Vagina (tissue), 2 donors: ENCODE results near the gene ESR1.

ENCODE experiments used
- POLR2A ChIP-seq, 2 donors: fragments of 450-650 bp; IDR thresholded peaks; one replicate each; pipeline ENCODE4 v1.6.1; 2017; ENCODE audit warnings: antibody characterized with exemption in 2 of 2, mild to moderate bottlenecking in 2 of 2, moderate library complexity in 2 of 2
- POLR2AphosphoS5 ChIP-seq, 2 donors: sonication (generic); formaldehyde crosslinking; IDR thresholded peaks; one replicate each; pipeline ENCODE4 v1.9.0; 2017; ENCODE audit warnings: antibody characterized with exemption in 2 of 2, mild to moderate bottlenecking in 2 of 2, low read depth in 1 of 2; ENCODE audit not compliant: insufficient read depth in 1 of 2
- TF ChIP-seq, protein P1 (sequence below), 3 experiments: fragments of 450-650 bp in 2 of 3; fragments of 200-600 bp in 1 of 3; sonication (generic) in 1 of 3; IDR thresholded peaks; one replicate each; pipeline ENCODE4 v1.5.1; 2017 to 2019; ENCODE audit warnings: antibody characterized with exemption in 3 of 3, mild to moderate bottlenecking in 2 of 3, moderate library complexity in 2 of 3

DNA sequence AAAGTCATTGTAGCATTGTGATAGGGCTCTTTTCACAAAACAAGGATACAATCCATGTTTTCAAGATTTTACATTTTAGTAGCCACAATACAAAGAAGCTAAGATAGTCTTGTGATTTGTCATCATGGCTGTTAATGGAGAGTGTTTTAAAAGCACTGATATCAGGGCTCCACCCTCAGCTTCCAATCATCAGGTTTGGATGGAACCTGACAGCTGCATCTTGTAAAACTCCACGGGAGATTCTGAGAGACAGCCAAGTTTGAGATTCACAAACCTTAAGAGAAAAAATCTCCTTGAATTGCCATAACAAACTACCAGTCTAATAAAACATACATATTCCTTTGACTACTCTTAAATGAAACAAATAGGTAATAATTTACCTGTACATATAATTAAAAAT is 280.2 kb downstream of the ESR1 start:
- TF ChIP-seq, protein P1, sequence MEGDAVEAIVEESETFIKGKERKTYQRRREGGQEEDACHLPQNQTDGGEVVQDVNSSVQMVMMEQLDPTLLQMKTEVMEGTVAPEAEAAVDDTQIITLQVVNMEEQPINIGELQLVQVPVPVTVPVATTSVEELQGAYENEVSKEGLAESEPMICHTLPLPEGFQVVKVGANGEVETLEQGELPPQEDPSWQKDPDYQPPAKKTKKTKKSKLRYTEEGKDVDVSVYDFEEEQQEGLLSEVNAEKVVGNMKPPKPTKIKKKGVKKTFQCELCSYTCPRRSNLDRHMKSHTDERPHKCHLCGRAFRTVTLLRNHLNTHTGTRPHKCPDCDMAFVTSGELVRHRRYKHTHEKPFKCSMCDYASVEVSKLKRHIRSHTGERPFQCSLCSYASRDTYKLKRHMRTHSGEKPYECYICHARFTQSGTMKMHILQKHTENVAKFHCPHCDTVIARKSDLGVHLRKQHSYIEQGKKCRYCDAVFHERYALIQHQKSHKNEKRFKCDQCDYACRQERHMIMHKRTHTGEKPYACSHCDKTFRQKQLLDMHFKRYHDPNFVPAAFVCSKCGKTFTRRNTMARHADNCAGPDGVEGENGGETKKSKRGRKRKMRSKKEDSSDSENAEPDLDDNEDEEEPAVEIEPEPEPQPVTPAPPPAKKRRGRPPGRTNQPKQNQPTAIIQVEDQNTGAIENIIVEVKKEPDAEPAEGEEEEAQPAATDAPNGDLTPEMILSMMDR (IDR thresholded peaks at IDR 0.05): no peak
- TF ChIP-seq POLR2A (IDR thresholded peaks at IDR 0.05) (no peak), POLR2AphosphoS5 (IDR thresholded peaks at IDR 0.05; ENCODE audit: insufficient read depth in 1 of 2, low read depth in 1 of 2) (no peak)
